Measurements from ENCODE around the gene EMP1.

- TF ChIP-seq ZFP30 (CRISPR knock-in tag; IDR thresholded peaks at IDR 0.05) (no peak), PPARA (CRISPR knock-in tag; IDR thresholded peaks at IDR 0.05; ENCODE audit: borderline replicate concordance) (no peak), CSDC2 (CRISPR knock-in tag; IDR thresholded peaks at IDR 0.05) (no peak), GLIS3 (CRISPR knock-in tag; IDR thresholded peaks at IDR 0.05) (no peak), ZNF70 (CRISPR knock-in tag; IDR thresholded peaks at IDR 0.05) (no peak), PATZ1 (CRISPR knock-in tag; IDR thresholded peaks at IDR 0.05; ENCODE audit: borderline replicate concordance) (no peak)
Measured at GRCh38 chr12:13179211-13180074, 17.1 kb upstream of the EMP1 start.

Measured in SK-N-SH treated with all-trans-retinoic acid at 6 μM for 48 hours (cell line).